Nephron (organoid): ENCODE data around the gene TMEM176B.

Experiments
- H3K27ac Mint-ChIP-seq, 3 experiments: 2 replicates each; pipeline ENCODE4 v1.8.0; 2020; ENCODE audit warnings: mixed read lengths in 3 of 3, mild to moderate bottlenecking in 2 of 3, moderate library complexity in 1 of 3
- H3K27me3 Mint-ChIP-seq: 2 replicates; pipeline ENCODE4 v1.8.0; 2021; ENCODE audit warnings: low read depth, mild to moderate bottlenecking, moderate library complexity, mixed read lengths
- H3K36me3 Mint-ChIP-seq: 2 replicates; pipeline ENCODE4 v1.8.0; 2020; ENCODE audit warnings: low read depth, mixed read lengths
- H3K4me1 Mint-ChIP-seq: 2 replicates; pipeline ENCODE4 v1.8.0; 2020; ENCODE audit warnings: mixed read lengths
- H3K4me3 Mint-ChIP-seq, 3 experiments: 2 replicates each; pipeline ENCODE4 v1.8.0; 2020; ENCODE audit warnings: mild to moderate bottlenecking in 3 of 3, mixed read lengths in 3 of 3, moderate library complexity in 2 of 3
- H3K9me3 Mint-ChIP-seq: 2 replicates; pipeline ENCODE4 v1.8.0; 2020; ENCODE audit warnings: mixed read lengths
- CTCF ChIP-seq, 3 experiments: fragments of 200-600 bp; sonication (generic); IDR thresholded peaks; one replicate each; pipeline ENCODE4 v1.5.0; 2021; ENCODE audit warnings: antibody characterized with exemption in 3 of 3; ENCODE audit not compliant: unreplicated experiment in 3 of 3

Gene TMEM176B

DNA sequence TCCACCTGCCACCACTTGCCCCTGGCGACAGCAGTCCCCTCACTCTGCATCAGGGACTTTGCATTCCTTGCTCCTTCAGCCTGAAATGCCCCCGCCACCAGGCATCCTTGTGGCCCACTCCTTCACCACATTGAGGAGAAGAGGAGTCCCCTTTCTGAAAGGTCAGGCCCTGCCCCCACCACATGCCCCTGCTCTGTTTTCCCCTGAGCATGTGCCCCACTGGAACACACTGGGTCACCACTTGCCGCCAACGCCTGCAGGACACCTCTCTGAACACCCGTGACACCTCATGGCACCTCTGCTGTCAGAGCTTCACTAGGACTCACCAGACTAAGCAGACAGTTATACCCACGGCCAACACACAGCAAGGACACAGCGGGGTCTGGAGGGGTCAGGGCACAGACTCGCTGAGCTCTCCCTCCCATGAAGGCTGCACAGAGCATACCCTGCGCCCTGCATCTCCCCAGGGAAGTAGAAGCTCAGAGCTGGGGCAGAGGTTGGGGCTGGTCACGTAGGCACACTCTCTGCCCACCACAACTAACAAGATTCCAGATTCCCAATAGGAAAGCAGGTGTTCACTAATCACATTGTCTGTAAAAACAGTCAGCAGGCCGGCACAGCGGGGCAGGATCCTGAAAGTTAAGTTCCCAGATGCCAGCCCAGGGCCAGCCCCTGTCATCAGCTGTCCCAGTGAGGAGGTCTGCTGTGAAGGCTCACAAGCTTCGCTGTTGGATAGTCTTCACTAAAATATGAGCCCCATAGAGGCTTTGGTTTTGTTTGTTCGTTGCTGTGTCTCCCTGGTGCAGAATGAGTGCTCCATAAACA lies 46.3 kb upstream of the TMEM176B start:
- peaks cover 21% of the 10 kb centered on the region for H3K4me1 Mint-ChIP-seq
- TF ChIP-seq CTCF (IDR thresholded peaks at IDR 0.05; ENCODE audit: unreplicated experiment in 3 of 3): no peak
- no peak overlapping the region for H3K4me3 Mint-ChIP-seq
- H3K9me3 Mint-ChIP-seq: no peaks in the 10 kb centered on the region
- H3K27me3 Mint-ChIP-seq: peaks cover under 1% of the 10 kb centered on the region
- no peaks in the 10 kb centered on the region for H3K36me3 Mint-ChIP-seq
- no peak overlapping the region for H3K27ac Mint-ChIP-seq

DNA sequence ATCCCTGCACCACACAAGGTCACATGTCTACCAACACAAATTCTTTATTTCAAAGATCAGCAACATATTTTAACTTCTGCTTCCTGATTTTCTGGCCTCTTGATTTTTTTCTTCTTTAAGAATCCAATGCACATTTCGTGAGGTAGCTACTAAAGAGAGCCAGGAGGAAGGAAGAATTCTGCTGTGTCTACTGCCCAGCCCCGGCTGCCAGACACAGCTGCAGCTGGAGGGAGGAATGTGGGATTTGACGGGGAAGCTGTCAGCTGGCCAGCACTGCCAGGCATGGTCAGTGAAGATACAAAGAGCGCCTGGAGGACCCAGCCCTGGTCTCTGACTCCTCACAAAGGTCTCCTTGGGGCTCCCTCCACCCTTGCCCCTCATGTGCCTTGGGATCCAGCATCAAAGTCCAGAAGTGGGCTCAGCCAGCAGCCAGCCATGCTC lies 45.3 kb upstream of the TMEM176B start:
- TF ChIP-seq CTCF (IDR thresholded peaks at IDR 0.05; ENCODE audit: unreplicated experiment in 3 of 3): no peak
- peaks cover 5% of the 10 kb centered on the region for H3K27me3 Mint-ChIP-seq
- no peak overlapping the region for H3K4me3 Mint-ChIP-seq
- peaks cover 21% of the 10 kb centered on the region for H3K4me1 Mint-ChIP-seq
- no peaks in the 10 kb centered on the region for H3K9me3 Mint-ChIP-seq
- no peaks in the 10 kb centered on the region for H3K36me3 Mint-ChIP-seq
- peak overlapping the region in 1 of 3 experiments; percentile 44 for H3K27ac Mint-ChIP-seq

DNA sequence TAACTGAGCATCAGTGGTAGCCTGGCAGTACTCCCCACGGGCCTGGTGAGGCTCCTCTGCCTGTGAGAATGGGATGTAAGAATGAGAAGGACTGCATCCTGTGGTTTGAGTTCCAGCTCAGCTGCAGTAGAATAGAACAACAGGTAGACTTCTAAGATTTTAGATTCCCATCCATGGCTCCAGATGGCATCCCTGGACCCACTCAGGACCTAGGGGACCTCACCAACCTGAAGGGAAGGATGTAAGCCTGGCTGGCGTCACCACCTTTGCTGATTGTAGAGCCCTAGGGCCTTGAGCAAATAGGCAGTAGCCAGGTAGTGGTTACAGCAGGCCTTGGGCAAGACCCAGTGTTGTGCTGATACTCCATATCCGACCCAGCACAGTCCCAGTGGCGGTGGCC lies 42.6 kb upstream of the TMEM176B start:
- H3K9me3 Mint-ChIP-seq: no peaks in the 10 kb centered on the region
- H3K36me3 Mint-ChIP-seq: no peaks in the 10 kb centered on the region
- TF ChIP-seq CTCF (IDR thresholded peaks at IDR 0.05; ENCODE audit: unreplicated experiment in 3 of 3): no peak
- no peak overlapping the region for H3K4me3 Mint-ChIP-seq
- peaks cover 8% of the 10 kb centered on the region for H3K27me3 Mint-ChIP-seq
- peaks cover 21% of the 10 kb centered on the region for H3K4me1 Mint-ChIP-seq
- no peak overlapping the region for H3K27ac Mint-ChIP-seq

DNA sequence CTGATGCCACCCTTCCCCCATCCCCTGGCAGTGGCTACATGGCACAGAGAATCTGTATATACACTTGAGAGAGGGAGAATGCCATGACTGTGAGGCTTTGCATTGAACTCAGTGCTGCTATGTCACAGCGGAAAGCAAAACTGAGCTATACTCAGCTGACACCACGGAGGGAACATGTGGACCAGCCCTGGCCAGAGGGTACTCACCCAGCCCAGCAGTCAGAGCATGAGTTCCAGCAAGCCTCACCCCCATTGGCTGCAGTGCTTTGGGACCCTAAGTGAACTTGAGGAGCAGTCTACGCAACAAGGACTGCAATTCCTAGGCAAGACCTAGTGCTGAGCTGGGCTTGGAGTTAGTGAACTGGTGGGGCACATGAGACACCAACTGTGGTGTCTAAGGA lies 41.9 kb upstream of the TMEM176B start:
- no peak overlapping the region for H3K4me3 Mint-ChIP-seq
- H3K9me3 Mint-ChIP-seq: no peaks in the 10 kb centered on the region
- no peak overlapping the region for H3K27ac Mint-ChIP-seq
- no peaks in the 10 kb centered on the region for H3K36me3 Mint-ChIP-seq
- peaks cover 9% of the 10 kb centered on the region for H3K27me3 Mint-ChIP-seq
- peaks cover 21% of the 10 kb centered on the region for H3K4me1 Mint-ChIP-seq
- no peak for TF ChIP-seq CTCF (IDR thresholded peaks at IDR 0.05; ENCODE audit: unreplicated experiment in 3 of 3)

GRCh38 chr7:150838965-150839650 lies 38.9 kb upstream of the TMEM176B start:
- Mint-ChIP-seq H3K4me3 (no peak overlapping the region), H3K36me3 (no peaks in the 10 kb centered on the region), H3K27me3 (peaks cover 19% of the 10 kb centered on the region), H3K4me1 (peaks cover 4% of the 10 kb centered on the region), H3K9me3 (peaks cover 1% of the 10 kb centered on the region), H3K27ac (peak overlapping the region in 2 of 3 experiments; percentile 44 to 78)
- no peak for TF ChIP-seq CTCF (IDR thresholded peaks at IDR 0.05; ENCODE audit: unreplicated experiment in 3 of 3)
